ENCODE data around the gene RNF149.
A peak's percentile ranks its signal among the peaks of the same experiment; 100 is the strongest.

Gene RNF149

GRCh38 chr2:101231937-101232730, 76.4 kb downstream of the RNF149 start:
- no peak for DNase-seq (ENCODE audit: low read depth in 2 of 2)
- no peak for TF ChIP-seq CTCF (IDR thresholded peaks at IDR 0.05; ENCODE audit: low read depth, low read length)
- no peak overlapping the region for H3K4me3 ChIP-seq (replicated peaks in 1 of 2; ENCODE audit: low read depth in 2 of 2, low read length in 2 of 2)

- no peak overlapping the region for H3K4me3 ChIP-seq (replicated peaks in 1 of 2; ENCODE audit: low read depth in 2 of 2, low read length in 2 of 2)
- DNase-seq (ENCODE audit: low read depth in 2 of 2), result no peak
- no peak for TF ChIP-seq CTCF (IDR thresholded peaks at IDR 0.05; ENCODE audit: low read depth, low read length)
Measured at GRCh38 chr2:101231240-101231639, 77.3 kb downstream of the RNF149 start.

GRCh38 chr2:101230541-101231001, 77.9 kb downstream of the RNF149 start:
- peak in 1 of 2 donors; percentile 22 for DNase-seq (ENCODE audit: low read depth in 2 of 2)
- no peak overlapping the region for H3K4me3 ChIP-seq (replicated peaks in 1 of 2; ENCODE audit: low read depth in 2 of 2, low read length in 2 of 2)
- no peak for TF ChIP-seq CTCF (IDR thresholded peaks at IDR 0.05; ENCODE audit: low read depth, low read length)
